ENCODE data around the gene RAPGEF4.

GRCh38 chr2:172999641-173000386, 264.2 kb downstream of the RAPGEF4 start:
- TF ChIP-seq EZH2 (IDR thresholded peaks at IDR 0.05; ENCODE audit: borderline replicate concordance, low read depth, low read length) = no peak
- no peak for TF ChIP-seq POU5F1 (IDR thresholded peaks at IDR 0.05; ENCODE audit: borderline replicate concordance, low read depth, low read length, partially characterized antibody)
- TF ChIP-seq CTCF (IDR thresholded peaks at IDR 0.05 in 2 of 3, conservative IDR thresholded peaks at IDR 0.05 in 1 of 3; ENCODE audit: insufficient read depth in 2 of 3, low read depth in 1 of 3, low read length in 3 of 3) = no peak

Data from K562 (cell line).